BJ (cell line): ENCODE measurements around the gene EXOC3L4. TPM values are rescaled to one million over a fixed set of nuclear protein-coding genes. Genes with fewer than 3 reads are reported as not detected.

ENCODE experiments used
- CTCF ChIA-PET: fragments of 350-600 bp; formaldehyde crosslinking; extraction: SDS; loops from one replicate; lab custom pipeline; 2021; ENCODE audit warnings: antibody characterized with exemption, inconsistent platforms; lab: Yijun Ruan, JAX
- POLR2A ChIA-PET: fragments of 300-600 bp; sonication (Branson Sonifier 250); formaldehyde crosslinking; extraction: SDS; loops from one replicate; lab custom pipeline; 2021; ENCODE audit warnings: antibody characterized with exemption; lab: Charles Lee
- DNase-seq: peaks from one replicate; pipeline ENCODE4 v3.0.0-alpha.2; 2011; ENCODE audit warnings: low read depth
- H3K27me3 ChIP-seq: 2 replicates; pipeline ENCODE4 v1.6.0; 2011; ENCODE audit warnings: low read length; ENCODE audit not compliant: control insufficient read depth, insufficient read depth
- H3K36me3 ChIP-seq: 2 replicates; pipeline ENCODE4 v1.5.1; 2011; ENCODE audit warnings: low read length; ENCODE audit not compliant: control insufficient read depth, insufficient read depth
- H3K4me3 ChIP-seq: 2 replicates; pipeline ENCODE4 v1.5.1; 2011; ENCODE audit warnings: low read depth, mild to moderate bottlenecking, control low read depth, low read length
- CTCF ChIP-seq: IDR thresholded peaks from 2 replicates; pipeline ENCODE4 v1.5.1; 2011; ENCODE audit warnings: low read depth, mild to moderate bottlenecking, control low read depth, inconsistent platforms, low read length, moderate library complexity; ENCODE audit not compliant: insufficient read depth
- polyA plus RNA-seq: library from polyadenylated mRNA; depleted of rRNA; stranded (reverse); fragments of >200 nt; gene quantifications from 2 replicates; pipeline ENCODE4 v1.2.3, GENCODE V29; 2011

The EXOC3L4 gene
- polyA plus RNA-seq, 1 experiment, result not detected

GRCh38 chr14:103129301-103130016 lies 34.9 kb downstream of the EXOC3L4 start:
- no peak for DNase-seq
- Histone ChIP-seq H3K27me3 (no peaks in the 10 kb centered on the region), H3K36me3 (peaks cover 26% of the 10 kb centered on the region), H3K4me3 (no peak overlapping the region)
- TF ChIP-seq CTCF, result no peak
- CTCF ChIA-PET, result interaction anchor here (0.6 to 1.9 kb wide), 4 partner anchors 25 to 162 kb away, joined by 3 to 9 read pairs (median 5); no protein-coding TSS in a partner anchor
- POLR2A ChIA-PET, result no interaction called here

GRCh38 chr14:103130017-103130764 lies 35.7 kb downstream of the EXOC3L4 start:
- CTCF ChIA-PET, result interaction anchor here (0.6 to 1.9 kb wide), 10 partner anchors 10 to 162 kb away, joined by 3 to 9 read pairs (median 4); no protein-coding TSS in a partner anchor
- TF ChIP-seq CTCF, result no peak
- H3K27me3 ChIP-seq, result no peaks in the 10 kb centered on the region
- no peak overlapping the region for H3K4me3 ChIP-seq
- H3K36me3 ChIP-seq, result peaks cover 30% of the 10 kb centered on the region
- no peak for DNase-seq
- POLR2A ChIA-PET, result interaction anchor here (0.6 to 1.3 kb wide), 2 partner anchors 164 to 204 kb away, joined by 3 read pairs; partner anchors contain the start of gene EIF5

- DNase-seq, result peak; percentile 66
- CTCF ChIA-PET, result interaction anchor here (0.7 to 1.9 kb wide), 7 partner anchors 9 to 161 kb away, joined by 3 to 6 read pairs (median 5); no protein-coding TSS in a partner anchor
- no peaks in the 10 kb centered on the region for H3K27me3 ChIP-seq
- peaks cover 34% of the 10 kb centered on the region for H3K36me3 ChIP-seq
- POLR2A ChIA-PET, result interaction anchor here (0.6 to 1.3 kb wide), 2 partner anchors 163 to 203 kb away, joined by 3 read pairs; partner anchors contain the start of gene EIF5
- no peak overlapping the region for H3K4me3 ChIP-seq
- no peak for TF ChIP-seq CTCF
These were observed 36.4 kb downstream of the EXOC3L4 start for GRCh38 chr14:103130965-103131364.

GRCh38 chr14:103131580-103131979 lies 37.1 kb downstream of the EXOC3L4 start:
- peaks cover 34% of the 10 kb centered on the region for H3K36me3 ChIP-seq
- TF ChIP-seq CTCF, result no peak
- POLR2A ChIA-PET, result interaction anchor here (1.3 kb wide), 1 partner anchor 202 kb away, joined by 3 read pairs; the partner anchor contains the start of gene EIF5
- DNase-seq, result no peak
- no peak overlapping the region for H3K4me3 ChIP-seq
- H3K27me3 ChIP-seq, result no peaks in the 10 kb centered on the region
- CTCF ChIA-PET, result interaction anchor here (1.1 to 1.9 kb wide), 3 partner anchors 9 to 150 kb away, joined by 4 to 6 read pairs (median 4); no protein-coding TSS in a partner anchor
